SU-DHL-6 (cell line): ENCODE data around the gene LRRC2.

Experiments
- CTCF ChIP-seq: fragments of 200-600 bp; sonication (generic); IDR thresholded peaks from one replicate; pipeline ENCODE4 v1.5.1; 2017; ENCODE audit warnings: antibody characterized with exemption, mild to moderate bottlenecking, low read length, moderate library complexity; ENCODE audit not compliant: insufficient read depth, poor library complexity, severe bottlenecking
- EZH2phosphoT487 ChIP-seq: fragments of 200-600 bp; sonication (generic), shearing (Covaris generic); conservative IDR thresholded peaks from 2 replicates; pipeline ENCODE4 v1.6.1; 2018; ENCODE audit warnings: mild to moderate bottlenecking, antibody characterized with exemption, low read length, moderate library complexity, mixed read lengths

GRCh38 chr3:46469680-46470357 lies 96.3 kb downstream of the LRRC2 start:
- TF ChIP-seq CTCF (no peak), EZH2phosphoT487 (no peak)
